Hepatocyte (in vitro differentiated cells): ENCODE data around the gene CARD10. TPM values are rescaled to one million over a fixed set of nuclear protein-coding genes. Genes with fewer than 3 reads are reported as not detected.

ENCODE experiments used
- DNase-seq: peaks from one replicate; pipeline ENCODE4 v3.0.0-alpha.2; 2016; ENCODE audit warnings: low spot score
- H2AFZ ChIP-seq: fragments of 200-600 bp; sonication (generic); 2 replicates; pipeline ENCODE4 v1.6.0; 2016; ENCODE audit warnings: antibody characterized with exemption, mild to moderate bottlenecking
- H3K27ac ChIP-seq: fragments of 200-600 bp; sonication (generic); 2 replicates; pipeline ENCODE4 v1.5.1; 2016; ENCODE audit warnings: mild to moderate bottlenecking
- H3K27me3 ChIP-seq: fragments of 200-600 bp; sonication (generic); 2 replicates; pipeline ENCODE4 v1.6.1; 2016
- H3K36me3 ChIP-seq: fragments of 200-600 bp; sonication (generic); replicated peaks from 2 replicates; pipeline ENCODE4 v1.5.1; 2016; ENCODE audit warnings: low read depth; ENCODE audit not compliant: insufficient read depth
- H3K4me1 ChIP-seq: fragments of 200-600 bp; sonication (generic); 2 replicates; pipeline ENCODE4 v1.5.1; 2016; ENCODE audit warnings: mild to moderate bottlenecking, moderate library complexity; ENCODE audit not compliant: insufficient read depth
- H3K4me2 ChIP-seq: fragments of 200-600 bp; sonication (generic); 2 replicates; pipeline ENCODE4 v1.6.0; 2016
- H3K4me3 ChIP-seq: fragments of 200-600 bp; sonication (generic); 2 replicates; pipeline ENCODE4 v1.5.1; 2016; ENCODE audit warnings: mild to moderate bottlenecking
- H3K79me2 ChIP-seq: fragments of 200-600 bp; sonication (generic); 2 replicates; pipeline ENCODE4 v1.6.0; 2017; ENCODE audit warnings: mild to moderate bottlenecking
- H3K9me2 ChIP-seq: fragments of 200-600 bp; sonication (generic); replicated peaks from 2 replicates; pipeline ENCODE4 v1.6.0; 2017; ENCODE audit warnings: mild to moderate bottlenecking; ENCODE audit not compliant: insufficient read depth
- H3K9me3 ChIP-seq: fragments of 200-600 bp; sonication (generic); 2 replicates; pipeline ENCODE4 v1.5.1; 2016; ENCODE audit warnings: low read depth, mild to moderate bottlenecking
- H4K20me1 ChIP-seq: fragments of 200-600 bp; sonication (generic); 2 replicates; pipeline ENCODE4 v1.6.0; 2016; ENCODE audit warnings: mild to moderate bottlenecking; ENCODE audit not compliant: insufficient read depth, poor library complexity, severe bottlenecking
- EZH2 ChIP-seq: fragments of 200-600 bp; sonication (generic); IDR thresholded peaks from 2 replicates; pipeline ENCODE4 v1.6.1; 2016; ENCODE audit warnings: antibody characterized with exemption, mild to moderate bottlenecking, borderline replicate concordance
- EZH2phosphoT487 ChIP-seq: fragments of 200-600 bp; sonication (generic); IDR thresholded peaks from one replicate; pipeline ENCODE4 v1.6.1; 2018; ENCODE audit warnings: antibody characterized with exemption, mild to moderate bottlenecking, low read depth, moderate library complexity; ENCODE audit not compliant: unreplicated experiment, severe bottlenecking
- WGBS: methylation state at CpG from one replicate; pipeline ENCODE4 v1.1.6; 2016; ENCODE audit warnings: low lambda C conversion rate; ENCODE audit errors: missing lambda C conversion rate; 5-methylcytosine and 5-hydroxymethylcytosine counted together
- polyA plus RNA-seq: library from polyadenylated mRNA; unstranded; fragments of >200 nt; fragmentation: Nextera tagmentation; extraction: Ambion mirVana; gene quantifications from 2 replicates; pipeline ENCODE4 v1.2.1, GENCODE V29; 2016
- total RNA-seq: library from RNA; depleted of rRNA; stranded (reverse); fragments of >200 nt; gene quantifications from 2 replicates; pipeline ENCODE4 v1.2.3, GENCODE V29; 2014
- TF ChIP-seq, protein P1 (sequence below): fragments of 200-600 bp; sonication (generic); IDR thresholded peaks from 2 replicates; pipeline ENCODE4 v1.5.1; 2016; ENCODE audit warnings: antibody characterized with exemption, mild to moderate bottlenecking; ENCODE audit not compliant: poor library complexity

Gene CARD10
- total and polyA plus RNA-seq, 2 experiments from 2014 or later: 23.4 to 28.7 TPM

DNA sequence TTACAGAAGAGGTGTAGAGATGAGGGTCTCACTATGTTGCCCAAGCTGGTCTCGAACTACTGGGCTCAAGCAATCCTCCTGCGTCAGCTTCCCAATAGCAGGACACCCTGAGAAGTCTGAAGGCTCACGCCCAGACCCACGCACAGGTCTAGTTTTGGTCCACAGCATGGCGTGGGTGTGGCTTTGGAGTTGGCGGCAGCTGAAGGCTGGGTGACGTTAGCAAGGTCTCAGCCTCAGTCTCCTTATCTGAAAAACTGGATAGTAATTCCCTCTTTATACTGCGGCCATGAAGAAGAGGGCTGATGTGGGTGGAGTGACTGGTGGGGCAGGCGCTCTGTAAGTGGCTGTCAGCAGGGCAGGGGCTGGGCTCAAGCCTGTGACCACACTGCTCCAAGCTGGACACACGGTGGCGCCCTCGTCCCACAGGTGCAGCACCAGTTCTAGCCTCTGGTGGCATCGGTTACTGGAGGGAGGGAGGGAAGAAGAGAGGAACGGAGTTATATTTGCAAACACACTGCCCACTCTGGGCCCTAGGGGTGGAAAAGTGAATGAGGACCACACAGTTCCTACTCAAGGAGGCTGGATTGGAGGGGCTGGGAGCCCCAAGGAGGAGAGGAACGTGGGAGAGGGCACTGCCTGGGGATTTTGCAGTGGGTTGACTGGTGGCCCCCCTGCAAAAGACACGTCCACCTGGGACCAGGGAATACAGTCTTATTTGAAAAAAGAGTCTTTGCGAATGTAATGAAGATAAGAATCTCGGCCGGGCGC is 19.6 kb upstream of the CARD10 start:
- Histone ChIP-seq H3K9me3 (no peaks in the 10 kb centered on the region), H3K4me2 (peak overlapping the region; percentile 58), H3K27me3 (no peaks in the 10 kb centered on the region), H3K36me3 (no peaks in the 10 kb centered on the region), H3K4me1 (peaks cover 12% of the 10 kb centered on the region), H4K20me1 (no peaks in the 10 kb centered on the region), H3K79me2 (no peaks in the 10 kb centered on the region), H3K4me3 (no peak overlapping the region), H3K27ac (no peak overlapping the region), H3K9me2 (no peaks in the 10 kb centered on the region), H2AFZ (no peak overlapping the region)
- 23% methylated on average over 20 of the region's 20 CpGs for WGBS
- no peak for TF ChIP-seq EZH2
- TF ChIP-seq, protein P1, sequence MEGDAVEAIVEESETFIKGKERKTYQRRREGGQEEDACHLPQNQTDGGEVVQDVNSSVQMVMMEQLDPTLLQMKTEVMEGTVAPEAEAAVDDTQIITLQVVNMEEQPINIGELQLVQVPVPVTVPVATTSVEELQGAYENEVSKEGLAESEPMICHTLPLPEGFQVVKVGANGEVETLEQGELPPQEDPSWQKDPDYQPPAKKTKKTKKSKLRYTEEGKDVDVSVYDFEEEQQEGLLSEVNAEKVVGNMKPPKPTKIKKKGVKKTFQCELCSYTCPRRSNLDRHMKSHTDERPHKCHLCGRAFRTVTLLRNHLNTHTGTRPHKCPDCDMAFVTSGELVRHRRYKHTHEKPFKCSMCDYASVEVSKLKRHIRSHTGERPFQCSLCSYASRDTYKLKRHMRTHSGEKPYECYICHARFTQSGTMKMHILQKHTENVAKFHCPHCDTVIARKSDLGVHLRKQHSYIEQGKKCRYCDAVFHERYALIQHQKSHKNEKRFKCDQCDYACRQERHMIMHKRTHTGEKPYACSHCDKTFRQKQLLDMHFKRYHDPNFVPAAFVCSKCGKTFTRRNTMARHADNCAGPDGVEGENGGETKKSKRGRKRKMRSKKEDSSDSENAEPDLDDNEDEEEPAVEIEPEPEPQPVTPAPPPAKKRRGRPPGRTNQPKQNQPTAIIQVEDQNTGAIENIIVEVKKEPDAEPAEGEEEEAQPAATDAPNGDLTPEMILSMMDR: peak; percentile 98
- peak; percentile 96 for DNase-seq

DNA sequence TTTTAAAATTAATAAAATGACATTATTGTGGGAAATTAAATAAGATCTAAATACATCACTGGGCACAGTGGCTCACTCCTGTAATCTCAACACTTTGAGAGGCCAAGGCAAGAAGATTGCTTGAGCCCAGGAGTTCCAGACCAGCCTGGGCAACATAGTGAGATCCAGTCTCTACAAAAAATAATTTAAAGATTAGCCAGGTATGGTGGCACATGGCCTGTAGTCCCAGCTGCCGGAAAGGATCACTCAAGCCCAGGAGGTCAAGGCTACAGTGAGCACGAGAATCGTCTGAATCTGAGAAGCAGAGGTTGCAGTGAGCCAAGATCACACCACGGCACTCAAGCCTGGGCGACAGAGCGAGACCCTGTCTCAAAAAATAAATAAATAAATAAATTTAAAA is 15.9 kb upstream of the CARD10 start:
- Histone ChIP-seq H3K4me3 (no peak overlapping the region), H3K9me3 (no peaks in the 10 kb centered on the region), H4K20me1 (no peaks in the 10 kb centered on the region), H3K79me2 (no peaks in the 10 kb centered on the region), H3K27me3 (no peaks in the 10 kb centered on the region), H3K4me1 (peaks cover 3% of the 10 kb centered on the region), H3K36me3 (no peaks in the 10 kb centered on the region), H3K9me2 (no peaks in the 10 kb centered on the region), H3K27ac (no peak overlapping the region), H2AFZ (no peak overlapping the region), H3K4me2 (no peak overlapping the region)
- 92% methylated on average over 6 of the region's 6 CpGs for WGBS
- no peak for DNase-seq
- TF ChIP-seq EZH2 (no peak), EZH2phosphoT487 (no peak)
- TF ChIP-seq, protein P1: no peak

DNA sequence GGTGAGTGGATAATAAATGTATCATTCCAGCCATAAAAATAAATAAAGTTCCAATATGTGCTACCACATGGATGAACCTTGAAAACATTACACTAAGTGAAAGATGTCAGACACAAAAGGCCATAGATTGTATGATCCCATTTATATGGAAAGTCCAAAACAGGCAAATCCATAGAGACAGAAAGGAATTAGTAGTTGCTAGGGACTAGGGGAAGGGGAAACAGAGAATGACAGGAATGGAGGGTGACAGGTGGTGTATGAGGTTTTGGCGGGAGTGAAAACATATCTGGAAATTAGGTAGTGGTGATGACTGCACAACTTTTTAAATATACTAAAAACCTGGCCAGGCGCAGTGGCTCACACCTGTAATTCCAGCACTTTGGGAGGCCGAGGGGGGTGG is 15.2 kb upstream of the CARD10 start:
- no peak overlapping the region for H3K4me3 ChIP-seq
- H3K9me2 ChIP-seq: no peaks in the 10 kb centered on the region
- 95% methylated on average over 3 of the region's 3 CpGs for WGBS
- H4K20me1 ChIP-seq: no peaks in the 10 kb centered on the region
- DNase-seq: no peak
- H3K36me3 ChIP-seq: no peaks in the 10 kb centered on the region
- TF ChIP-seq, protein P1: no peak
- TF ChIP-seq EZH2phosphoT487 (no peak), EZH2 (no peak)
- no peaks in the 10 kb centered on the region for H3K79me2 ChIP-seq
- H3K27me3 ChIP-seq: no peaks in the 10 kb centered on the region
- H3K27ac ChIP-seq: no peak overlapping the region
- no peak overlapping the region for H3K4me2 ChIP-seq
- no peaks in the 10 kb centered on the region for H3K9me3 ChIP-seq
- H2AFZ ChIP-seq: no peak overlapping the region
- H3K4me1 ChIP-seq: peaks cover 3% of the 10 kb centered on the region
